Esophagus squamous epithelium (tissue), 5 donors: Measurements from ENCODE around the gene RXRG. TPM values are rescaled to one million over a fixed set of nuclear protein-coding genes. Genes with fewer than 3 reads are reported as not detected.
"Not testable (repeated sequence)": the region's sequence is repeated elsewhere in the genome, so short reads cannot be mapped to it uniquely, and the experiment has no call there.

ENCODE experiments used
- DNase-seq: peaks from one replicate; lab custom pipeline; 2025; lab: John Stamatoyannopoulos, UW
- H3K27ac ChIP-seq, 4 donors: fragments of 200-600 bp; sonication (generic); one replicate each; pipeline ENCODE4 v1.5.1; 2016 to 2019; ENCODE audit warnings: mild to moderate bottlenecking in 1 of 4
- H3K27me3 ChIP-seq, 4 donors: fragments of 200-600 bp; sonication (generic); 1 replicate in 3 of 4; 2 replicates in 1 of 4; pipeline versions ENCODE4 v1.5.1 to v1.6.0; 2017 to 2021; ENCODE audit warnings: antibody characterized with exemption in 1 of 4
- H3K36me3 ChIP-seq, 3 donors: fragments of 200-600 bp; sonication (generic); one replicate each; pipeline ENCODE4 v1.5.1; 2016 to 2019
- H3K4me1 ChIP-seq, 3 donors: fragments of 200-600 bp; sonication (generic); one replicate each; pipeline ENCODE4 v1.5.1; 2017 to 2019
- H3K4me3 ChIP-seq, 4 donors: fragments of 200-600 bp; sonication (generic); 1 replicate in 3 of 4; 2 replicates in 1 of 4; pipeline ENCODE4 v1.5.1; 2016 to 2019; ENCODE audit warnings: mild to moderate bottlenecking in 2 of 4, moderate library complexity in 1 of 4
- H3K9me3 ChIP-seq, 3 donors: fragments of 200-600 bp; sonication (generic); one replicate each; pipeline ENCODE4 v1.5.1; 2016 to 2019
- POLR2A ChIP-seq, 4 donors: fragments of 450-650 bp; IDR thresholded peaks; one replicate each; pipeline ENCODE4 v1.6.1; 2017; ENCODE audit warnings: antibody characterized with exemption in 4 of 4, mild to moderate bottlenecking in 4 of 4, moderate library complexity in 3 of 4
- WGBS, 2 donors: methylation state at CpG; one replicate each; pipeline ENCODE4 v1.1.5; 2018; 5-methylcytosine and 5-hydroxymethylcytosine counted together
- intact Hi-C: fragments of 100-400 bp; cut with DNase I; formaldehyde crosslinking; loops from one replicate; pipeline ENCODE4 v1.15.0; 2022
- total RNA-seq, 4 donors: library from RNA; depleted of rRNA; stranded (reverse); fragments of >200 nt; gene quantifications; one replicate each; pipeline ENCODE4 v1.1.0, GENCODE V29; 2016
- TF ChIP-seq, protein P1 (sequence below), 6 experiments: fragments of 450-650 bp in 4 of 6; fragments of 200-600 bp in 2 of 6; sonication (generic) in 2 of 6; IDR thresholded peaks; one replicate each; pipeline ENCODE4 v1.5.1; 2016 to 2019; ENCODE audit warnings: antibody characterized with exemption in 6 of 6, mild to moderate bottlenecking in 4 of 6, moderate library complexity in 4 of 6
- donor health status: DM: yes; HTN: yes; CAD: no.

The RXRG gene
- total RNA-seq, 4 donors from 2014 or later: 0.15 to 0.38 TPM; not detected in 2

DNA sequence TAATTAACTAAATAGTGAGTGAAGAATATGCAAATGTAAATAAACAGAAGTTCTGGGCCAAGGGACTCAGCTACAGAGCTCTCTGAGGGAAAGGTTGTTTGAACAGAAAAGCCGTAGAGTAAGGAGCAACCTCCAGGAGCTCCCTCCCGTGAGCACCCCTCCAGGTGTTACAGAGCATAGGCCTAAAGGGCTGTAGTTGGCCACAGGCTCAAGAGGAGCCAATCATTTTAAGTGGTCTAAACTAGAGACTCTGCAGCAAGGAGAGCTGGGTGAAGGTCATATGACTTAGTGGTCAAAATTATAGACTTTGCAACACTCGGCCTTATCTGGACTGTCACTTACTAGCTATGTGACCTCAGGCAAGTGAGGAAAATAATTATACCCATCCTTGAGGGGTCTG lies 19.1 kb upstream of the RXRG start:
- Histone ChIP-seq H3K4me1 (no peaks in the 10 kb centered on the region), H3K27me3 (peaks cover 0 to 39% (median 0%) of the 10 kb centered on the region in 4 donors), H3K4me3 (no peak overlapping the region), H3K27ac (no peak overlapping the region), H3K9me3 (no peaks in the 10 kb centered on the region), H3K36me3 (no peaks in the 10 kb centered on the region)
- intact Hi-C loops: no loop called here
- DNase-seq: no peak
- WGBS, 2 donors: 77 to 93% methylated on average over 3 of the region's 3 CpGs
- no peak for TF ChIP-seq POLR2A (IDR thresholded peaks at IDR 0.05)
- TF ChIP-seq, protein P1, sequence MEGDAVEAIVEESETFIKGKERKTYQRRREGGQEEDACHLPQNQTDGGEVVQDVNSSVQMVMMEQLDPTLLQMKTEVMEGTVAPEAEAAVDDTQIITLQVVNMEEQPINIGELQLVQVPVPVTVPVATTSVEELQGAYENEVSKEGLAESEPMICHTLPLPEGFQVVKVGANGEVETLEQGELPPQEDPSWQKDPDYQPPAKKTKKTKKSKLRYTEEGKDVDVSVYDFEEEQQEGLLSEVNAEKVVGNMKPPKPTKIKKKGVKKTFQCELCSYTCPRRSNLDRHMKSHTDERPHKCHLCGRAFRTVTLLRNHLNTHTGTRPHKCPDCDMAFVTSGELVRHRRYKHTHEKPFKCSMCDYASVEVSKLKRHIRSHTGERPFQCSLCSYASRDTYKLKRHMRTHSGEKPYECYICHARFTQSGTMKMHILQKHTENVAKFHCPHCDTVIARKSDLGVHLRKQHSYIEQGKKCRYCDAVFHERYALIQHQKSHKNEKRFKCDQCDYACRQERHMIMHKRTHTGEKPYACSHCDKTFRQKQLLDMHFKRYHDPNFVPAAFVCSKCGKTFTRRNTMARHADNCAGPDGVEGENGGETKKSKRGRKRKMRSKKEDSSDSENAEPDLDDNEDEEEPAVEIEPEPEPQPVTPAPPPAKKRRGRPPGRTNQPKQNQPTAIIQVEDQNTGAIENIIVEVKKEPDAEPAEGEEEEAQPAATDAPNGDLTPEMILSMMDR (IDR thresholded peaks at IDR 0.05): no peak

DNA sequence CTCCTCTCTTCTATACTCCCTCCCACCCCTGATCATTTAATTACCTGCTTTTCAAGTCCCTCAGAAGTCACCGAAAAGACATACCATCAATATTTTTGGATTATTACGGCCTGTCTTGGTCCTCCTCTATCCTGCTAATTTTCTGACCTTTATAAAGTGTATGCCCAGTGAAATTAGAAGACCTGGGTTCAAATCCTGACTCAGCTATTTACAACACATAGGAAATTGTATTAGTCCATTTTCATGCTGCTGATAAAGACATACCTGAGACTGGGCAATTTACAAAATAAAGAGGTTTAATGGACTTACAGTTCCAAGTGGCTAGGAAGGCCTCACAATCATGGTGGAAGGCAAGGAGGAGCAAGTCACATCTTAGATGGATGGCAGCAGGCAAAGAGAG lies 14.8 kb upstream of the RXRG start:
- DNase-seq, intact Hi-C loops, H3K27ac ChIP-seq, H3K9me3 ChIP-seq, H3K36me3 ChIP-seq, H3K4me1 ChIP-seq, H3K4me3 ChIP-seq: not testable (repeated sequence)
- 80 to 91% methylated on average over 2 of the region's 2 CpGs for WGBS, 2 donors
- peaks cover 0 to 20% (median 0%) of the 10 kb centered on the region in 4 donors for H3K27me3 ChIP-seq

DNA sequence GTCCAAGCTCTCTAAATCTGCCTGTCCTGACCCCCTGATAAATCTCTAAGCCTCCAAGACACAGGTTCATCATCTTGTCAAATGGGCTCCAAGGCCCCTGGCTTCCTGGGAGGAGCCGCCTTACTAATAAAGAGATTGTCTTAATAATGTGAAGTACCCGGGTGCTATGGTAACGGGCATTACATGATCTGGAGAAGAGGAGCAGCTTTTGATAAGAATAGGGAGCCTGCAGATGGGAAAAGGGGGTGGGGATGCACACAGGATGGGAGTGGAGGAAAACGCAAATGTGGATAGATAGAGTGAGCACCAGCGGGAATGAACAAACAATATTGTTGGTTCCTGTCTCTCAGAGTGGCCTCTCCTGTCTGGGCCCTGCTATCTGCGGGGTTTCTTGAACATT lies 11.9 kb upstream of the RXRG start:
- no peak for TF ChIP-seq POLR2A (IDR thresholded peaks at IDR 0.05)
- TF ChIP-seq, protein P1 (IDR thresholded peaks at IDR 0.05): no peak
- no peak for DNase-seq
- no peaks in the 10 kb centered on the region for H3K36me3 ChIP-seq
- no peaks in the 10 kb centered on the region for H3K4me1 ChIP-seq
- peaks cover 0 to 14% (median 0%) of the 10 kb centered on the region in 4 donors for H3K27me3 ChIP-seq
- no peak overlapping the region for H3K27ac ChIP-seq
- 80 to 83% methylated on average over 6 of the region's 6 CpGs for WGBS, 2 donors
- H3K9me3 ChIP-seq: no peaks in the 10 kb centered on the region
- intact Hi-C loops: no loop called here
- H3K4me3 ChIP-seq: no peak overlapping the region

DNA sequence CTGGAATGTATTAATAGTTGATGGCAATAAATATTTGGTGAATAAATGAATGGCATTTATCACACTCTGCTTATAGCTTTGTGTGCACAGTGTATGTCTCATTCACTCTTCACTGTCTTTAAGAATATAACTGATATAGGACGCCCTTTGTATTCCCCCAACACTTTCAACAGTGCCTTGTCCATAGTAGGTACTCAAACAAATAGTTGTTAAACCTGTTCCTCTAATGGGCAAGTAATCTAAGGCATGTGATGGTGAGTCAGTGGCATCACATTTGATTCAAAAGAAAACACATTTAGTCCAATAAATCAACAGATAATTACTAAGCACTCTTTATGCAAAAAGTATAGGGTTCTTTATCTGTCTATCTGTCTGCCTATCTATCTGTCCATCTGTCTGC lies 11.2 kb upstream of the RXRG start:
- DNase-seq: no peak
- intact Hi-C loops: no loop called here
- H3K36me3 ChIP-seq: no peaks in the 10 kb centered on the region
- WGBS, 2 donors: 32 to 38% methylated on average over 1 of the region's 1 CpG
- no peaks in the 10 kb centered on the region for H3K9me3 ChIP-seq
- H3K27me3 ChIP-seq: peaks cover 0 to 9% (median 0%) of the 10 kb centered on the region in 4 donors
- H3K27ac ChIP-seq: no peak overlapping the region
- TF ChIP-seq, protein P1 (IDR thresholded peaks at IDR 0.05): no peak
- no peak for TF ChIP-seq POLR2A (IDR thresholded peaks at IDR 0.05)
- no peaks in the 10 kb centered on the region for H3K4me1 ChIP-seq
- H3K4me3 ChIP-seq: no peak overlapping the region

DNA sequence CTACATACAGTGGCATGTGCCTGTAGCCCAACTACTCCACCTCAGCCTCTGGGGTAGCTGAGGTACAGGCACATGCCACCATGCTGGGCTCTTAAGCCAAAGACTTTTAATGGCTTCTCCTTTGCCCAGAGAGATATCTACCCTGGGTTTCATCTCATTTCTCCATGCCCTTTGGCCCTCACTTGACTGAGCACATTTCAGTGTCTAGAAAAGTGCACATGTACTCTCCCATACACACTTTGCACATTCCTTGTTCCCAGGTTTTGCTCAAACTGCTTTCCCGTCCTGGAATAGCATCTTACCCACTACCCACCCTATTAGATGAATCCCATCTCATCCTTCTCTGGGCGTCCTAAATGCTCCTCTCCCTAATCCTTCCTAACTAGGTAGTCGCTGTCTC lies 10.2 kb upstream of the RXRG start:
- Histone ChIP-seq H3K4me3 (no peak overlapping the region), H3K4me1 (no peaks in the 10 kb centered on the region), H3K36me3 (no peaks in the 10 kb centered on the region), H3K27ac (no peak overlapping the region), H3K9me3 (no peaks in the 10 kb centered on the region), H3K27me3 (peaks cover 0 to 11% (median 0%) of the 10 kb centered on the region in 4 donors)
- TF ChIP-seq, protein P1 (IDR thresholded peaks at IDR 0.05): no peak
- no peak for TF ChIP-seq POLR2A (IDR thresholded peaks at IDR 0.05)
- DNase-seq: no peak
- 84 to 93% methylated on average over 3 of the region's 3 CpGs for WGBS, 2 donors
- intact Hi-C loops: no loop called here

DNA sequence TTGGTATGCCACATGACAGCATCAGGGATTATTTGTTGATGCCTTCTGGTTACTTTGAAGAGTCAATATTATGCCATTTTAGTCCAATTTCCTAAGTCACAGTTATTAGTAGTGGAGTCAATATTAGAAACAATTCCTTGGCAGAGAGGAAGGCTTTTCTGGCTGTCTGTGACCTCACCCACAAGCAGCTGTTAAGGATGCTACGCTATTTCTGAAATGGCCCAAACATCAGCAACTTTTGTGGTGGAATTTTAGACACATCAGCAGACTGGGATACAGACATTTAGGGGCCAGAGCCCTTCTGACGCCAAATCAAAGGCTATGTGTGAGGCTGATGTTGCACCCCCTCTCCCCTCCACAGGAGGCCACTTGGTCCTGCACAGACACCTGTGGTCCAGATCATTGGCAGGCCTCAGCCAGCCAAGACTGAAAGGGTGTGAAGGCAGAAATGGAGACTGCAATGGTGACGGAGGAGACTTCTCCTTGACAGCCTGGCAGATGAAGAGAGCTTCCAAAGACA lies 9.2 kb upstream of the RXRG start:
- intact Hi-C loops: no loop called here
- Histone ChIP-seq H3K27ac (no peak overlapping the region), H3K4me1 (no peaks in the 10 kb centered on the region), H3K36me3 (no peaks in the 10 kb centered on the region), H3K27me3 (peaks cover 0 to 13% (median 0%) of the 10 kb centered on the region in 4 donors), H3K4me3 (no peak overlapping the region), H3K9me3 (no peaks in the 10 kb centered on the region)
- WGBS, 2 donors: 60 to 73% methylated on average over 1 to 3 of the region's 3 CpGs
- TF ChIP-seq, protein P1 (IDR thresholded peaks at IDR 0.05): no peak
- no peak for DNase-seq
